ENCODE measurements around the gene VSIG1. TPM values are rescaled to one million over a fixed set of nuclear protein-coding genes. Genes with fewer than 3 reads are reported as not detected.

Gene VSIG1
- total RNA-seq, 1 experiment from 2014 or later, result 1.5 TPM

DNA sequence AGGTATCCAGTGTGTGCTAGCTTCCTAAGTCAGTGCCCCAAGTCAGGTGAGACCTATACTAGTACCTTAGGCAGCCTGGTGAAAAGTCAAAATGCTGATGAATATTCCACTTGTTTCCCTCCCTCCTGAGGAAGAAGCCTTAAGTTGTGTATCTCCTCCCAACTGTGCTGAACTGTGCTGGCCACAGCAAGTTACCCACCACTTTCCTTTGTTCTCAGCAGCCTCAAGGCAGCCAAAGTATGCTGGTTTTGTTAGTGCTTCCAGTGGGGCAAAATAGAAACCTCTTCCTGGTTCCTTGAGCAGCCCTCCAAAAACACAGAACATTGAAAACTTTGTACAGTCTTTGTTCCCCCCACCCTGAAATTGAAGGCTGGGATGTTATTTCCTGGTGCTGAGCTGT is 60.6 kb downstream of the VSIG1 start:
- H3K79me2 ChIP-seq (ENCODE audit: insufficient read depth, low read length), result no peaks in the 10 kb centered on the region
- Mint-ChIP-seq H3K4me1 (peaks cover 5 to 7% of the 10 kb centered on the region in 2 experiments), H3K27ac (peak overlapping the region in 1 of 3 experiments; percentile 3; a peak in 3 of 7 replicates), H3K36me3 (ENCODE audit: insufficient read depth in 1 of 3, low read depth in 3 of 3) (no peaks in the 10 kb centered on the region), H3K27me3 (ENCODE audit: low read depth) (peaks cover 2% of the 10 kb centered on the region), H3K4me3 (no peak overlapping the region), H3K9me3 (peaks cover 0 to 3% of the 10 kb centered on the region in 2 experiments; a peak in 2 of 5 replicates)
- no peak overlapping the region for H4K5ac ChIP-seq (ENCODE audit: insufficient read length, low read depth, low read length)
- H2AFZ ChIP-seq (ENCODE audit: low read length), result no peak overlapping the region
- no peaks in the 10 kb centered on the region for H4K20me1 ChIP-seq (ENCODE audit: control insufficient read depth, insufficient read depth, insufficient read length)
- no peak overlapping the region for H3T11ph ChIP-seq (ENCODE audit: low read length)
- TF ChIP-seq, protein P1, sequence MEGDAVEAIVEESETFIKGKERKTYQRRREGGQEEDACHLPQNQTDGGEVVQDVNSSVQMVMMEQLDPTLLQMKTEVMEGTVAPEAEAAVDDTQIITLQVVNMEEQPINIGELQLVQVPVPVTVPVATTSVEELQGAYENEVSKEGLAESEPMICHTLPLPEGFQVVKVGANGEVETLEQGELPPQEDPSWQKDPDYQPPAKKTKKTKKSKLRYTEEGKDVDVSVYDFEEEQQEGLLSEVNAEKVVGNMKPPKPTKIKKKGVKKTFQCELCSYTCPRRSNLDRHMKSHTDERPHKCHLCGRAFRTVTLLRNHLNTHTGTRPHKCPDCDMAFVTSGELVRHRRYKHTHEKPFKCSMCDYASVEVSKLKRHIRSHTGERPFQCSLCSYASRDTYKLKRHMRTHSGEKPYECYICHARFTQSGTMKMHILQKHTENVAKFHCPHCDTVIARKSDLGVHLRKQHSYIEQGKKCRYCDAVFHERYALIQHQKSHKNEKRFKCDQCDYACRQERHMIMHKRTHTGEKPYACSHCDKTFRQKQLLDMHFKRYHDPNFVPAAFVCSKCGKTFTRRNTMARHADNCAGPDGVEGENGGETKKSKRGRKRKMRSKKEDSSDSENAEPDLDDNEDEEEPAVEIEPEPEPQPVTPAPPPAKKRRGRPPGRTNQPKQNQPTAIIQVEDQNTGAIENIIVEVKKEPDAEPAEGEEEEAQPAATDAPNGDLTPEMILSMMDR (conservative IDR thresholded peaks at IDR 0.05), result no peak
- H3K14ac ChIP-seq (ENCODE audit: insufficient read depth, low read length), result no peak overlapping the region
- no peaks in the 10 kb centered on the region for H3K23me2 ChIP-seq (ENCODE audit: insufficient read length, low read depth, low read length, poor library complexity, severe bottlenecking)
- H3K9me3 ChIP-seq (ENCODE audit: control insufficient read depth, low read depth, low read length), result no peaks in the 10 kb centered on the region
- no peak overlapping the region for H2BK20ac ChIP-seq (ENCODE audit: low read depth, low read length, poor library complexity, severe bottlenecking)
- H3K27ac ChIP-seq (ENCODE audit: insufficient read length, low read depth, low read length), result no peak overlapping the region
- H3K56ac ChIP-seq (ENCODE audit: insufficient read length, low read depth, low read length), result no peak overlapping the region
- no peak overlapping the region for H3K4ac ChIP-seq (ENCODE audit: low read depth, low read length)
- H2BK15ac ChIP-seq (ENCODE audit: low read depth, low read length), result no peak overlapping the region
- no peak overlapping the region for H3K9ac ChIP-seq (ENCODE audit: extremely low read depth, insufficient read length, low read length)
- H2AK5ac ChIP-seq (ENCODE audit: insufficient read length, low read length), result no peak overlapping the region
- no peak overlapping the region for H3K23ac ChIP-seq (ENCODE audit: insufficient read length, low read depth, low read length)
- no peak overlapping the region for H4K8ac ChIP-seq (replicated peaks; ENCODE audit: insufficient read length, low read depth, low read length)
- no peaks in the 10 kb centered on the region for H3K79me1 ChIP-seq (ENCODE audit: insufficient read depth, low read depth, low read length, poor library complexity, severe bottlenecking)
- no peak overlapping the region for H3K4me2 ChIP-seq (ENCODE audit: insufficient read depth, insufficient read length, low read length)
- H2BK12ac ChIP-seq (ENCODE audit: insufficient read length, low read depth, low read length), result no peak overlapping the region
- no peaks in the 10 kb centered on the region; the same call in 1 of the 2 replicates for H3K4me1 ChIP-seq (ENCODE audit: insufficient read depth, low read length)
- H4K91ac ChIP-seq (ENCODE audit: insufficient read length, low read depth, low read length), result no peak overlapping the region
- H3K18ac ChIP-seq (ENCODE audit: insufficient read length, low read depth, low read length), result no peak overlapping the region
- H3K27me3 ChIP-seq (ENCODE audit: insufficient read depth, low read length), result no peaks in the 10 kb centered on the region
- no peak for DNase-seq
- H2BK120ac ChIP-seq (ENCODE audit: low read depth, low read length, poor library complexity, severe bottlenecking), result no peak overlapping the region
- H2BK5ac ChIP-seq (ENCODE audit: insufficient read length, low read length), result no peak overlapping the region
